ENCODE measurements around the gene KRT23. TPM values are rescaled to one million over a fixed set of nuclear protein-coding genes. Genes with fewer than 3 reads are reported as not detected.

Gene KRT23
- total and polyA plus RNA-seq, 9 of the 15 experiments (the other 6 are each of a cell fraction or from before 2014, with no cell fraction given), result not detected

DNA sequence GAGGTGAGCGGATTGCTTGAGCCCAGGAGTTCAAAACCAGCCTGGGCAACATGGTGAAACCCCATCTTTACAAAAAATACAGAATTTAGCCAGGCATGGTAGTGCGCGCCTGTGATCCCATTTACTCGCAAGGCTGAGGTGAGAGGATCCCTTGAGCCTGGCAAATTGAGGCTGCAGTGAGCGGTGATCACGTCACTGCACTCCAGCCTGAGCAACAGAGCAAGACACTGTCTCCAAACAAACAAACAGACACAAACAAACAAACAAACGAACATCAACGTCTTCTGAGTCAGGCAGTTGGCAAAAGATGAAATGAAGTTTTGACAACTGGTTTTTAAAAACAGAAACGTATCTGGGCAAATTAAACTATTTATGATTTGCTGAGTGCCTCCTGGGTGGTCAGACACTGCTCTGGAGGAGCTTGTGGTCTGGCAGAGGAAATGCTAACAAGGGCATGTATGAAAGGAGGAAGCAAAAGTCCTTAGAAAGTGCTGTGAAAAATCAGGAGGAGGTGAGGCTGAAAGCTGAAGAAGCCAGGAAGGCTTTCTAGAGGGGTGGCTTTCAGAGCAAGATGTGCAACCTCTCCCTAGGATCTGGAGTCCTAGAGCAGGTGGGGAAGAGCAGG, 42.2 kb downstream of the KRT23 start:
- 29% methylated on average over 9 of the region's 9 CpGs for WGBS (ENCODE audit: insufficient coverage, low coverage, missing lambda C conversion rate)
- CTCF ChIA-PET (ENCODE audit: low intra/inter-chr PET ratio), result no interaction called here
- in situ Hi-C loops (cut with MboI), result no loop called here
- Histone ChIP-seq H3K27ac (ENCODE audit: extremely low read depth, low read depth, low read length) (no peak overlapping the region), H3K36me3 (ENCODE audit: control insufficient read depth, insufficient read depth, low read length) (no peaks in the 10 kb centered on the region), H3K9me3 (replicated peaks; ENCODE audit: control insufficient read depth, insufficient read depth, low read depth, low read length) (no peaks in the 10 kb centered on the region), H3K9me1 (ENCODE audit: control insufficient read depth, insufficient read depth, low read length) (no peaks in the 10 kb centered on the region), H3K79me2 (ENCODE audit: control insufficient read depth, insufficient read depth, low read length) (no peaks in the 10 kb centered on the region), H3K27me3 (ENCODE audit: control insufficient read depth in 2 of 2, insufficient read depth in 2 of 2, low read length in 2 of 2) (peaks cover 21 to 41% of the 10 kb centered on the region in 2 experiments), H3K9ac (ENCODE audit: insufficient read depth in 1 of 2, low read depth in 2 of 2, low read length in 2 of 2) (no peak overlapping the region), H4K20me1 (replicated peaks; ENCODE audit: control insufficient read depth, insufficient read depth, low read length) (no peaks in the 10 kb centered on the region), H3K4me2 (ENCODE audit: insufficient read depth, low read length) (no peak overlapping the region), H3K4me3 (no peak overlapping the region), H2AFZ (ENCODE audit: low read depth, low read length) (no peak overlapping the region), H3K4me1 (replicated peaks in 1 of 2; ENCODE audit: control insufficient read depth in 2 of 2, insufficient read depth in 2 of 2, low read length in 2 of 2) (no peaks in the 10 kb centered on the region)
- TF ChIP-seq ZSCAN29 (IDR thresholded peaks at IDR 0.05) (no peak), CCAR2 (IDR thresholded peaks at IDR 0.05; ENCODE audit: low read depth, low read length) (no peak), ZNF696 (CRISPR knock-in tag; conservative IDR thresholded peaks at IDR 0.05) (no peak), ZNF77 (CRISPR knock-in tag; IDR thresholded peaks at IDR 0.05) (no peak), MTA1 (IDR thresholded peaks at IDR 0.05; ENCODE audit: borderline replicate concordance) (no peak), FOXM1 (IDR thresholded peaks at IDR 0.05; ENCODE audit: low read depth) (no peak), FOXM1 (CRISPR knock-in tag; IDR thresholded peaks at IDR 0.05; ENCODE audit: low read depth) (no peak), ADNP (tag; IDR thresholded peaks at IDR 0.05) (no peak), MTF1 (CRISPR knock-in tag; IDR thresholded peaks at IDR 0.05; ENCODE audit: borderline replicate concordance) (no peak)
- TF ChIP-seq, protein P1, sequence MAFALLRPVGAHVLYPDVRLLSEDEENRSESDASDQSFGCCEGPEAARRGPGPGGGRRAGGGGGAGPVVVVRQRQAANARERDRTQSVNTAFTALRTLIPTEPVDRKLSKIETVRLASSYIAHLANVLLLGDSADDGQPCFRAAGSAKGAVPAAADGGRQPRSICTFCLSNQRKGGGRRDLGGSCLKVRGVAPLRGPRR (CRISPR knock-in tag; IDR thresholded peaks at IDR 0.05), result no peak
- TF ChIP-seq, protein P2, sequence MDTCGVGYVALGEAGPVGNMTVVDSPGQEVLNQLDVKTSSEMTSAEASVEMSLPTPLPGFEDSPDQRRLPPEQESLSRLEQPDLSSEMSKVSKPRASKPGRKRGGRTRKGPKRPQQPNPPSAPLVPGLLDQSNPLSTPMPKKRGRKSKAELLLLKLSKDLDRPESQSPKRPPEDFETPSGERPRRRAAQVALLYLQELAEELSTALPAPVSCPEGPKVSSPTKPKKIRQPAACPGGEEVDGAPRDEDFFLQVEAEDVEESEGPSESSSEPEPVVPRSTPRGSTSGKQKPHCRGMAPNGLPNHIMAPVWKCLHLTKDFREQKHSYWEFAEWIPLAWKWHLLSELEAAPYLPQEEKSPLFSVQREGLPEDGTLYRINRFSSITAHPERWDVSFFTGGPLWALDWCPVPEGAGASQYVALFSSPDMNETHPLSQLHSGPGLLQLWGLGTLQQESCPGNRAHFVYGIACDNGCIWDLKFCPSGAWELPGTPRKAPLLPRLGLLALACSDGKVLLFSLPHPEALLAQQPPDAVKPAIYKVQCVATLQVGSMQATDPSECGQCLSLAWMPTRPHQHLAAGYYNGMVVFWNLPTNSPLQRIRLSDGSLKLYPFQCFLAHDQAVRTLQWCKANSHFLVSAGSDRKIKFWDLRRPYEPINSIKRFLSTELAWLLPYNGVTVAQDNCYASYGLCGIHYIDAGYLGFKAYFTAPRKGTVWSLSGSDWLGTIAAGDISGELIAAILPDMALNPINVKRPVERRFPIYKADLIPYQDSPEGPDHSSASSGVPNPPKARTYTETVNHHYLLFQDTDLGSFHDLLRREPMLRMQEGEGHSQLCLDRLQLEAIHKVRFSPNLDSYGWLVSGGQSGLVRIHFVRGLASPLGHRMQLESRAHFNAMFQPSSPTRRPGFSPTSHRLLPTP (IDR thresholded peaks at IDR 0.05; ENCODE audit: borderline replicate concordance, extremely low read depth, insufficient read length), result no peak
- TF ChIP-seq, protein P3, sequence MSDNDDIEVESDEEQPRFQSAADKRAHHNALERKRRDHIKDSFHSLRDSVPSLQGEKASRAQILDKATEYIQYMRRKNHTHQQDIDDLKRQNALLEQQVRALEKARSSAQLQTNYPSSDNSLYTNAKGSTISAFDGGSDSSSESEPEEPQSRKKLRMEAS (CRISPR knock-in tag; IDR thresholded peaks at IDR 0.05), result no peak
- TF ChIP-seq, protein P4, sequence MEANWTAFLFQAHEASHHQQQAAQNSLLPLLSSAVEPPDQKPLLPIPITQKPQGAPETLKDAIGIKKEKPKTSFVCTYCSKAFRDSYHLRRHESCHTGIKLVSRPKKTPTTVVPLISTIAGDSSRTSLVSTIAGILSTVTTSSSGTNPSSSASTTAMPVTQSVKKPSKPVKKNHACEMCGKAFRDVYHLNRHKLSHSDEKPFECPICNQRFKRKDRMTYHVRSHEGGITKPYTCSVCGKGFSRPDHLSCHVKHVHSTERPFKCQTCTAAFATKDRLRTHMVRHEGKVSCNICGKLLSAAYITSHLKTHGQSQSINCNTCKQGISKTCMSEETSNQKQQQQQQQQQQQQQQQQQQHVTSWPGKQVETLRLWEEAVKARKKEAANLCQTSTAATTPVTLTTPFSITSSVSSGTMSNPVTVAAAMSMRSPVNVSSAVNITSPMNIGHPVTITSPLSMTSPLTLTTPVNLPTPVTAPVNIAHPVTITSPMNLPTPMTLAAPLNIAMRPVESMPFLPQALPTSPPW (CRISPR knock-in tag; IDR thresholded peaks at IDR 0.05), result no peak
- ATAC-seq, result no peak
- POLR2A ChIA-PET, result interaction anchor here (0.7 kb wide), 3 partner anchors 11 to 635 kb away, joined by 3 to 4 read pairs (median 3); no protein-coding TSS in a partner anchor
- intact Hi-C loops (cut with micrococcal nuclease), result no loop called here
- no peak for FAIRE-seq
- DNase-seq (ENCODE audit: extremely low read depth in 1 of 4, low spot score in 3 of 4), result no peak
- BruUV-seq (replicated peaks), result no TSS peak

Data from K562 (cell line).